SK-N-MC (cell line): ENCODE results near the gene CEMIP.

Experiments
- DNase-seq: peaks from one replicate; pipeline ENCODE4 v3.0.0-alpha.2; 2011; ENCODE audit warnings: low read depth, low spot score
- H3K27ac ChIP-seq: fragments of 200-600 bp; sonication (generic); 2 replicates; pipeline ENCODE4 v1.5.1; 2016; ENCODE audit warnings: mixed run types
- H3K36me3 ChIP-seq: fragments of 200-600 bp; sonication (generic); 2 replicates; pipeline ENCODE4 v1.6.1; 2017; ENCODE audit warnings: antibody characterized with exemption, low read length, mixed read lengths; ENCODE audit not compliant: insufficient read depth
- H3K4me3 ChIP-seq: fragments of 200-600 bp; sonication (generic); 2 replicates; pipeline ENCODE4 v1.5.1; 2016
- H3K9ac ChIP-seq: fragments of 200-600 bp; sonication (generic); 2 replicates; pipeline ENCODE4 v1.8.0; 2017; ENCODE audit warnings: mixed run types, mixed read lengths; ENCODE audit not compliant: insufficient read length
- H3K9me3 ChIP-seq: fragments of 200-600 bp; sonication (generic); 2 replicates; pipeline ENCODE4 v1.6.1; 2017; ENCODE audit warnings: low read depth, mild to moderate bottlenecking, antibody characterized with exemption, low read length, moderate library complexity, mixed read lengths
- EZH2 ChIP-seq: fragments of 200-600 bp; sonication (generic); IDR thresholded peaks from one replicate; pipeline ENCODE4 v1.6.1; 2017; ENCODE audit warnings: antibody characterized with exemption
- FOXP2 ChIP-seq: optimal IDR thresholded peaks from 2 replicates; pipeline ENCODE3; 2011; ENCODE audit warnings: mild to moderate bottlenecking, moderate library complexity; ENCODE audit not compliant: insufficient read depth; ENCODE audit errors: extremely low read length, control extremely low read depth
- POLR2AphosphoS5 ChIP-seq: IDR thresholded peaks from 2 replicates; pipeline ENCODE4 v1.6.1; 2012; ENCODE audit warnings: mild to moderate bottlenecking, low read depth, low read length, borderline replicate concordance

Gene CEMIP

GRCh38 chr15:80918196-80918783 is 139.1 kb downstream of the CEMIP start:
- H3K4me3 ChIP-seq, result no peak overlapping the region

GRCh38 chr15:80920271-80920699 is 141.1 kb downstream of the CEMIP start:
- TF ChIP-seq EZH2 (no peak), FOXP2 (no peak), POLR2AphosphoS5 (no peak)
- no peak overlapping the region for H3K27ac ChIP-seq
- H3K9ac ChIP-seq, result no peak overlapping the region

More at GRCh38 chr15:80918196-80918783, 139.1 kb downstream of the CEMIP start:
- no peak for DNase-seq
- Histone ChIP-seq H3K36me3 (no peaks in the 10 kb centered on the region), H3K27ac (no peak overlapping the region), H3K9me3 (no peaks in the 10 kb centered on the region), H3K9ac (no peak overlapping the region)
- TF ChIP-seq POLR2AphosphoS5 (no peak), EZH2 (no peak), FOXP2 (no peak)

DNA sequence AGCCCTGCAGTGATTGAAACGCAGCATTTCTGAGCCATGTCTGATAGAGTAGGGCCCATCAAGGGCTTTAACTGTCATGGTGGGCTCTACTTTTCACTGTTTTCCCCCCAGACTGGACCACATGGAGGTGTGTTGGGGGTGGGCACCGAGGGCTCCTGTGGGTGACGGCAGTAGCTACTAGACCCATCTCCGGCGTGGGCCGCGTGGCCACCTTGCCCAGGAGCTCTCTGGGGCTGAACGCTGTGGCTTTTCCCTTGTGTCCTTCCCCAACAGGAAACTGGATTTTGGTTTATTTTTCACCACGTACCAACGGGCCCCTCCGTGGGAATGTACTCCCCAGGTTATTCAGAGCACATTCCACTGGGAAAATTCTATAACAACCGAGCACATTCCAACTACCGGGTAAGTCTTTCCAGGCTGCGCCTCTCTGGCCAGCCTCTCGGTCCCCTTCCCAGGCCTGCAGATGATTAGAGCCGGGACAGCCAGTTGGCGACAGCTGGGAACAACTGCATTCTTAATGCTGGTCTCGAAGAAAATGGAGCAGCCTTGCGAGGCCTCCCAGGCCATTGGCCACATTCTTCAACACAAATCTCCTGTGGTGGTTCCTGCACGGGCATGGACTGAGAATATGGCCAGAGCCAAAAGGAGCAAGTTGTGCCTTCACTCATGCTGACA is 142.7 kb downstream of the CEMIP start:
- H3K4me3 ChIP-seq, result no peak overlapping the region
- no peak overlapping the region for H3K27ac ChIP-seq
- H3K9ac ChIP-seq, result no peak overlapping the region
- no peak for TF ChIP-seq FOXP2
- no peak for TF ChIP-seq POLR2AphosphoS5
- no peak for TF ChIP-seq EZH2
- DNase-seq, result no peak
- no peaks in the 10 kb centered on the region for H3K9me3 ChIP-seq
- H3K36me3 ChIP-seq, result no peaks in the 10 kb centered on the region

More at GRCh38 chr15:80920271-80920699, 141.1 kb downstream of the CEMIP start:
- no peak for DNase-seq
- no peaks in the 10 kb centered on the region for H3K9me3 ChIP-seq
- no peak overlapping the region for H3K4me3 ChIP-seq
- H3K36me3 ChIP-seq, result no peaks in the 10 kb centered on the region

- Histone ChIP-seq H3K27ac (no peak overlapping the region), H3K9ac (no peak overlapping the region)
- no peak for DNase-seq
Observed at GRCh38 chr15:80923668-80924067, 144.5 kb downstream of the CEMIP start.

DNA sequence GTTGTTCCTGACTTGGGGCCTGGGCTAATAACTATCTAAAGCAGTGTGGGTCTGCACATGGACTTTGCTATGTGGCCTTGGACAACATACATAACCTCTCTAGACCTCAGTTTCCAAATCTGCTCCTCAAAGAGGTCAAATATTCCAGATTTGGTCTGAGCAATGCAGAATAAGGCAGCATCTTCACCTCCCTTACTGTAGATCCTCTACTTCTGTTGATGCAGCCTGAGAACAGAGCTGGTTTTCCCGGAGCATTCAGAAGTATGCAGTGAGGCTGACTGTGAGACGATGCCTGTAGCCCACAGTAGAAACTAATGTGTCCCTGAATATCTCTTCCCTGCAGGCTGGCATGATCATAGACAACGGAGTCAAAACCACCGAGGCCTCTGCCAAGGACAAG is 145.1 kb downstream of the CEMIP start:
- DNase-seq, result no peak
- Histone ChIP-seq H3K4me3 (no peak overlapping the region), H3K9me3 (no peaks in the 10 kb centered on the region), H3K9ac (no peak overlapping the region), H3K36me3 (no peaks in the 10 kb centered on the region), H3K27ac (no peak overlapping the region)
- no peak for TF ChIP-seq EZH2
- TF ChIP-seq FOXP2, result no peak
- no peak for TF ChIP-seq POLR2AphosphoS5

More at GRCh38 chr15:80923668-80924067, 144.5 kb downstream of the CEMIP start:
- no peak overlapping the region for H3K4me3 ChIP-seq
- no peak for TF ChIP-seq POLR2AphosphoS5
- TF ChIP-seq EZH2, result no peak
- no peak for TF ChIP-seq FOXP2
- H3K36me3 ChIP-seq, result no peaks in the 10 kb centered on the region
- no peaks in the 10 kb centered on the region for H3K9me3 ChIP-seq

- Histone ChIP-seq H3K9ac (no peak overlapping the region), H3K9me3 (no peaks in the 10 kb centered on the region), H3K27ac (no peak overlapping the region), H3K36me3 (no peaks in the 10 kb centered on the region), H3K4me3 (no peak overlapping the region)
- TF ChIP-seq FOXP2 (no peak), POLR2AphosphoS5 (no peak)
- no peak for DNase-seq
Observed at GRCh38 chr15:80925597-80926059, 146.5 kb downstream of the CEMIP start.

- TF ChIP-seq EZH2 (no peak), FOXP2 (no peak), POLR2AphosphoS5 (no peak)
- Histone ChIP-seq H3K27ac (no peak overlapping the region), H3K36me3 (no peaks in the 10 kb centered on the region), H3K9me3 (no peaks in the 10 kb centered on the region), H3K9ac (no peak overlapping the region), H3K4me3 (no peak overlapping the region)
- DNase-seq, result no peak
Observed at GRCh38 chr15:80926126-80926525, 147.0 kb downstream of the CEMIP start.

- DNase-seq, result no peak
- no peaks in the 10 kb centered on the region for H3K9me3 ChIP-seq
- H3K27ac ChIP-seq, result no peak overlapping the region
- no peaks in the 10 kb centered on the region for H3K36me3 ChIP-seq
- no peak overlapping the region for H3K9ac ChIP-seq
- no peak overlapping the region for H3K4me3 ChIP-seq
- TF ChIP-seq FOXP2, result no peak
- TF ChIP-seq EZH2, result no peak
- TF ChIP-seq POLR2AphosphoS5, result no peak
Observed at GRCh38 chr15:80929225-80929624, 150.1 kb downstream of the CEMIP start.
